Neural cell (in vitro differentiated cells): ENCODE measurements around the gene STX8. TPM values are rescaled to one million over a fixed set of nuclear protein-coding genes. Genes with fewer than 3 reads are reported as not detected.

Source experiments
- H2AFZ ChIP-seq: fragments of 200-600, 300-800 bp; sonication (generic), shearing (Covaris generic); 2 replicates; pipeline ENCODE4 v1.6.0; 2014; ENCODE audit warnings: low read depth, mild to moderate bottlenecking, antibody characterized with exemption, low read length, moderate library complexity
- H3F3A ChIP-seq: fragments of 200-600 bp; shearing (Covaris generic); 2 replicates; pipeline ENCODE4 v1.6.1; 2016; ENCODE audit warnings: mild to moderate bottlenecking, moderate library complexity, mixed read lengths, antibody characterized with exemption, low read length; ENCODE audit not compliant: insufficient read depth, poor library complexity, severe bottlenecking
- H3K27ac ChIP-seq: fragments of 200-600, 300-800 bp; sonication (generic), shearing (Covaris generic); 2 replicates; pipeline ENCODE4 v1.5.1; 2014; ENCODE audit warnings: mild to moderate bottlenecking, low read length, moderate library complexity
- H3K27me3 ChIP-seq: fragments of 300-800, 200-600 bp; sonication (generic), shearing (Covaris generic); 2 replicates; pipeline ENCODE4 v1.6.0; 2014; ENCODE audit warnings: mild to moderate bottlenecking, low read depth, low read length, moderate library complexity; ENCODE audit not compliant: insufficient read depth
- H3K36me3 ChIP-seq: fragments of 300-800, 200-600 bp; sonication (generic), shearing (Covaris generic); 2 replicates; pipeline ENCODE4 v1.5.1; 2014; ENCODE audit warnings: mild to moderate bottlenecking, antibody characterized with exemption, low read length, moderate library complexity; ENCODE audit not compliant: insufficient read depth
- H3K4me2 ChIP-seq: fragments of 300-800, 200-600 bp; sonication (generic), shearing (Covaris generic); 2 replicates; pipeline ENCODE4 v1.6.0; 2014; ENCODE audit warnings: mild to moderate bottlenecking, low read length
- H3K4me3 ChIP-seq: fragments of 300-800, 200-600 bp; sonication (generic), shearing (Covaris generic); 2 replicates; pipeline ENCODE4 v1.5.1; 2014; ENCODE audit warnings: mild to moderate bottlenecking, low read length, moderate library complexity
- H3K79me2 ChIP-seq: fragments of 200-600 bp; shearing (Covaris generic); replicated peaks from 2 replicates; pipeline ENCODE4 v1.6.0; 2014; ENCODE audit warnings: mild to moderate bottlenecking, low read length, moderate library complexity; ENCODE audit not compliant: insufficient read depth
- H3K9ac ChIP-seq: fragments of 300-800, 200-600 bp; sonication (generic), shearing (Covaris generic); 2 replicates; pipeline ENCODE4 v1.6.1; 2016; ENCODE audit warnings: mild to moderate bottlenecking, low read length, mixed read lengths
- H3K9me2 ChIP-seq: fragments of 200-600 bp; shearing (Covaris generic); 2 replicates; pipeline ENCODE4 v1.6.1; 2016; ENCODE audit warnings: mild to moderate bottlenecking, low read length, mixed read lengths; ENCODE audit not compliant: insufficient read depth
- H3K9me3 ChIP-seq: fragments of 200-600, 300-800 bp; sonication (generic), shearing (Covaris generic); 2 replicates; pipeline ENCODE4 v1.6.1; 2016; ENCODE audit warnings: mild to moderate bottlenecking, mixed run types, low read length, moderate library complexity, mixed read lengths
- H4K20me1 ChIP-seq: fragments of 200-600 bp; shearing (Covaris generic); 2 replicates; pipeline ENCODE4 v1.6.1; 2016; ENCODE audit warnings: mild to moderate bottlenecking, mixed run types; ENCODE audit not compliant: insufficient read depth
- EP300 ChIP-seq: fragments of 450-650 bp; conservative IDR thresholded peaks from 2 replicates; pipeline ENCODE4 v1.6.1; 2014; ENCODE audit warnings: antibody characterized with exemption, mild to moderate bottlenecking, moderate library complexity; ENCODE audit not compliant: poor library complexity, severe bottlenecking
- EZH2 ChIP-seq: fragments of 200-600, 300-800 bp; shearing (Covaris generic), sonication (generic); IDR thresholded peaks from 2 replicates; pipeline ENCODE4 v1.6.1; 2014; ENCODE audit warnings: antibody characterized with exemption, low read length, borderline replicate concordance, mild to moderate bottlenecking; ENCODE audit not compliant: insufficient read depth, poor library complexity, severe bottlenecking
- MXI1 ChIP-seq: fragments of 450-650 bp; conservative IDR thresholded peaks from 2 replicates; pipeline ENCODE4 v1.6.1; 2014; ENCODE audit warnings: antibody characterized with exemption, mild to moderate bottlenecking; ENCODE audit not compliant: poor library complexity, severe bottlenecking
- POLR2AphosphoS5 ChIP-seq: IDR thresholded peaks from 2 replicates; pipeline ENCODE4 v1.6.1; 2012
- RAD21 ChIP-seq: fragments of 450-650 bp; conservative IDR thresholded peaks from 2 replicates; pipeline ENCODE4 v1.6.1; 2014; ENCODE audit warnings: antibody characterized with exemption, mild to moderate bottlenecking, moderate library complexity
- SMC3 ChIP-seq: fragments of 450-650 bp; conservative IDR thresholded peaks from 2 replicates; pipeline ENCODE4 v1.6.1; 2014; ENCODE audit warnings: antibody characterized with exemption, mild to moderate bottlenecking, moderate library complexity; ENCODE audit not compliant: poor library complexity
- TAF1 ChIP-seq: IDR thresholded peaks from 2 replicates; pipeline ENCODE4 v1.6.1; 2012; ENCODE audit warnings: low read depth
- polyA plus RNA-seq: library from polyadenylated mRNA; depleted of rRNA; stranded (reverse); fragments of >200 nt; gene quantifications from 2 replicates; pipeline ENCODE4 v1.2.3, GENCODE V29; 2014
- TF ChIP-seq, protein P1 (sequence below): IDR thresholded peaks from 2 replicates; pipeline ENCODE4 v1.6.1; 2012; ENCODE audit warnings: borderline replicate concordance
- TF ChIP-seq, protein P2 (sequence below): fragments of 450-650 bp; IDR thresholded peaks from 2 replicates; pipeline ENCODE4 v1.5.1; 2014; ENCODE audit warnings: antibody characterized with exemption, mild to moderate bottlenecking, moderate library complexity; ENCODE audit not compliant: poor library complexity, severe bottlenecking

Gene STX8
- polyA plus RNA-seq, 1 donor from 2014 or later = 100 TPM

DNA sequence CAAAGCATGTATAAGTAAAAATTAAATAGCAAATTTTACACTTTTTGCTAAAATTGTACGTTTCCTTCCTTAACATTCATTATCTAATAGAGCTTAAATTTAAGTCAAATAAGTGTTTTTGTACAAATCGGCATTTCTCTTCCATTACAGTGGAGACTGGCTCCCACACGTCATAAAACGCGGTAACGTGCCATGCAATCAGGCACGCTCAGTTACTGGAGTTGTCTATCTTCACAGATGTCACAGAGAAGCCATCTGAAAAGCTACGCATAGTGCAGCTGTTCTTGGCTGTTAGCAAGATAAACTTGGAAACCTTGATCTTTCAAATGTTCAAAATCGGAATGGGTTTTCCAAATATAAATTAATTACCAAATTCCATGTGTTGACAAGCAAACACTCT lies 165.3 kb downstream of the STX8 start:
- no peak overlapping the region for H3K4me2 ChIP-seq

DNA sequence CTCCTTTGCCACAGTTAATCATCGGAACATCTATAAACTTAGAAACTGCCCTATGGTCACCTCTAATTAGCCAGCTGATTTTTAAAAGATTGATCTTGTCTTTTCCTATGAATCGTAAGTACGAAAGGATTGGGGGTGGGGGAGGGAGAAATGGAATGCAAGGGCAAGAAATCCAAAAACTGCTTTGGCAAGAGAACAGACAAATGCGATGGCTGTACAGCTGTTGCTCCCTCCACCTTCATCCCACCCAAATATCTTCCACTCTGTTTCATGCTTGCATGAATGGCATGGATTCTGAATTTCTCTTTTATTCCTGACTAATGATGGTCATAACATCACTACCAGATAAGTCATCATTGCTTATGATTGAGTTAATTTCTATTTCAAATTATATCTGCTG lies 165.7 kb downstream of the STX8 start:
- H3K4me3 ChIP-seq = no peak overlapping the region
- no peak overlapping the region for H2AFZ ChIP-seq
- H3F3A ChIP-seq = no peaks in the 10 kb centered on the region
- no peaks in the 10 kb centered on the region for H3K9me2 ChIP-seq
- TF ChIP-seq, protein P1, sequence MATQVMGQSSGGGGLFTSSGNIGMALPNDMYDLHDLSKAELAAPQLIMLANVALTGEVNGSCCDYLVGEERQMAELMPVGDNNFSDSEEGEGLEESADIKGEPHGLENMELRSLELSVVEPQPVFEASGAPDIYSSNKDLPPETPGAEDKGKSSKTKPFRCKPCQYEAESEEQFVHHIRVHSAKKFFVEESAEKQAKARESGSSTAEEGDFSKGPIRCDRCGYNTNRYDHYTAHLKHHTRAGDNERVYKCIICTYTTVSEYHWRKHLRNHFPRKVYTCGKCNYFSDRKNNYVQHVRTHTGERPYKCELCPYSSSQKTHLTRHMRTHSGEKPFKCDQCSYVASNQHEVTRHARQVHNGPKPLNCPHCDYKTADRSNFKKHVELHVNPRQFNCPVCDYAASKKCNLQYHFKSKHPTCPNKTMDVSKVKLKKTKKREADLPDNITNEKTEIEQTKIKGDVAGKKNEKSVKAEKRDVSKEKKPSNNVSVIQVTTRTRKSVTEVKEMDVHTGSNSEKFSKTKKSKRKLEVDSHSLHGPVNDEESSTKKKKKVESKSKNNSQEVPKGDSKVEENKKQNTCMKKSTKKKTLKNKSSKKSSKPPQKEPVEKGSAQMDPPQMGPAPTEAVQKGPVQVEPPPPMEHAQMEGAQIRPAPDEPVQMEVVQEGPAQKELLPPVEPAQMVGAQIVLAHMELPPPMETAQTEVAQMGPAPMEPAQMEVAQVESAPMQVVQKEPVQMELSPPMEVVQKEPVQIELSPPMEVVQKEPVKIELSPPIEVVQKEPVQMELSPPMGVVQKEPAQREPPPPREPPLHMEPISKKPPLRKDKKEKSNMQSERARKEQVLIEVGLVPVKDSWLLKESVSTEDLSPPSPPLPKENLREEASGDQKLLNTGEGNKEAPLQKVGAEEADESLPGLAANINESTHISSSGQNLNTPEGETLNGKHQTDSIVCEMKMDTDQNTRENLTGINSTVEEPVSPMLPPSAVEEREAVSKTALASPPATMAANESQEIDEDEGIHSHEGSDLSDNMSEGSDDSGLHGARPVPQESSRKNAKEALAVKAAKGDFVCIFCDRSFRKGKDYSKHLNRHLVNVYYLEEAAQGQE = no peak
- TF ChIP-seq EP300 (no peak), EZH2 (no peak), RAD21 (no peak), MXI1 (no peak)
- H3K36me3 ChIP-seq = no peaks in the 10 kb centered on the region
- no peak overlapping the region for H3K4me2 ChIP-seq
- no peak overlapping the region for H3K9ac ChIP-seq
- H3K27ac ChIP-seq = no peak overlapping the region
- H3K79me2 ChIP-seq = no peaks in the 10 kb centered on the region
- H3K27me3 ChIP-seq = no peaks in the 10 kb centered on the region
- H3K9me3 ChIP-seq = no peaks in the 10 kb centered on the region
- H4K20me1 ChIP-seq = no peaks in the 10 kb centered on the region

More for the DNA sequence above, 165.3 kb downstream of the STX8 start:
- no peaks in the 10 kb centered on the region for H3F3A ChIP-seq
- H3K36me3 ChIP-seq = no peaks in the 10 kb centered on the region
- no peak for TF ChIP-seq RAD21
- no peak for TF ChIP-seq TAF1
- TF ChIP-seq EP300 = no peak
- TF ChIP-seq EZH2 = no peak
- no peak for TF ChIP-seq MXI1
- TF ChIP-seq SMC3 = no peak
- no peak overlapping the region for H3K9ac ChIP-seq
- no peaks in the 10 kb centered on the region for H4K20me1 ChIP-seq
- no peaks in the 10 kb centered on the region for H3K9me3 ChIP-seq
- H3K27ac ChIP-seq = no peak overlapping the region
- H3K4me3 ChIP-seq = no peak overlapping the region
- H3K9me2 ChIP-seq = no peaks in the 10 kb centered on the region
- no peaks in the 10 kb centered on the region for H3K79me2 ChIP-seq
- H3K27me3 ChIP-seq = no peaks in the 10 kb centered on the region
- H2AFZ ChIP-seq = no peak overlapping the region

DNA sequence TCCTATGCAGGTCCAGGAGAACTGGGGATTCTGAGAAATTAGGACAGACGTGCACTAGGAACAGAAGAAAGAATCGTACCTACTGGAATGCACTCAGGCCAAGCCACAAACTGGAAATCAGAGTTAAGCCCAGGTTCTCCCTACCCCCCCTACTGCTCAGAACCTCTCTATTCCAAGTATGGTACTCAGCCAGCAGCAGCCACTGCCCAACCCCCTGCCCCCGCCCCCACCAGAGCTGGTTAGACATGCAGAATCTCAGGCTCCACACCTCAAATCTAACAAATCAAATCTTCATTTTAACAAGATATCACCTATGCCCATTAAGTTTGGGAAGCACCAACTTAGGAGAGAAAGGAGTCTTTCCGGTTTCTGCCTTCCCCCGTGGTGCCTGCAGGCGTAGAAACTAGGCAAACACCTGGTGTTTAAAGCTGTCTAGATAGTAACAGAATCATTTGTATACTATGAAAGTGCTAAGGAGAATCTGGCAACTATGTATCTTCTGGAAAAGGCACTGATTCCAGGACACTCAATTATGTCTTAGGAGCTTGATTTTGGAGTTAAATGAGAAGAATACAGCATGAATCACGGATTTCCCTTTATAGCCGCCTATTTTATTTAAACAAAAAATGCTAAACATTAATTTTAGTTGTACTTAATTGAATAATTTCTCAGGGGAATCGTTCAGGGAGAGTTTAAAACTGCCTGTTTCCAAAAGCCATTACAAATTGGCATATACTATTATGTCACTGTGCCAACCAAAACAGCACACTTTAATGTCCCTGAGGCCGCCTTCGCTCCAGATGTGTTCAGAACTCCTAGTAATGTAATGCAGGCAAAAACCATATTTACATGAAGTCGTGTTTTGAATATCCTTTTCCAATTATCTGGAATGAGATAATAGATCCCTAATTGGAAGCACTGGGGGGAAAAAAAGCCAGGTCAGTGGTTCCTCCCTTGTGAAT lies 166.5 kb downstream of the STX8 start:
- Histone ChIP-seq H3K36me3 (no peaks in the 10 kb centered on the region), H2AFZ (no peak overlapping the region), H3K79me2 (no peaks in the 10 kb centered on the region), H3K4me2 (no peak overlapping the region), H3K4me3 (no peak overlapping the region), H3K9me2 (no peaks in the 10 kb centered on the region), H3K27ac (no peak overlapping the region), H3K9ac (no peak overlapping the region), H3F3A (no peaks in the 10 kb centered on the region), H3K27me3 (no peaks in the 10 kb centered on the region), H3K9me3 (no peaks in the 10 kb centered on the region), H4K20me1 (no peaks in the 10 kb centered on the region)
- TF ChIP-seq, protein P2, sequence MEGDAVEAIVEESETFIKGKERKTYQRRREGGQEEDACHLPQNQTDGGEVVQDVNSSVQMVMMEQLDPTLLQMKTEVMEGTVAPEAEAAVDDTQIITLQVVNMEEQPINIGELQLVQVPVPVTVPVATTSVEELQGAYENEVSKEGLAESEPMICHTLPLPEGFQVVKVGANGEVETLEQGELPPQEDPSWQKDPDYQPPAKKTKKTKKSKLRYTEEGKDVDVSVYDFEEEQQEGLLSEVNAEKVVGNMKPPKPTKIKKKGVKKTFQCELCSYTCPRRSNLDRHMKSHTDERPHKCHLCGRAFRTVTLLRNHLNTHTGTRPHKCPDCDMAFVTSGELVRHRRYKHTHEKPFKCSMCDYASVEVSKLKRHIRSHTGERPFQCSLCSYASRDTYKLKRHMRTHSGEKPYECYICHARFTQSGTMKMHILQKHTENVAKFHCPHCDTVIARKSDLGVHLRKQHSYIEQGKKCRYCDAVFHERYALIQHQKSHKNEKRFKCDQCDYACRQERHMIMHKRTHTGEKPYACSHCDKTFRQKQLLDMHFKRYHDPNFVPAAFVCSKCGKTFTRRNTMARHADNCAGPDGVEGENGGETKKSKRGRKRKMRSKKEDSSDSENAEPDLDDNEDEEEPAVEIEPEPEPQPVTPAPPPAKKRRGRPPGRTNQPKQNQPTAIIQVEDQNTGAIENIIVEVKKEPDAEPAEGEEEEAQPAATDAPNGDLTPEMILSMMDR = no peak
- TF ChIP-seq SMC3 = no peak
- no peak for TF ChIP-seq EP300
- no peak for TF ChIP-seq RAD21
- no peak for TF ChIP-seq POLR2AphosphoS5
- TF ChIP-seq EZH2 = no peak
- TF ChIP-seq TAF1 = no peak
- TF ChIP-seq, protein P1 = no peak
- TF ChIP-seq MXI1 = no peak
